K562 (cell line): ENCODE measurements around the gene HIPK2. TPM values are rescaled to one million over a fixed set of nuclear protein-coding genes. Genes with fewer than 3 reads are reported as not detected.
A peak's percentile ranks its signal among the peaks of the same experiment; 100 is the strongest.

Experiments
- AFF4 ChIP-seq: sonication (generic); formaldehyde crosslinking; IDR thresholded peaks from 2 replicates; pipeline ENCODE4 v1.8.0; 2023; ENCODE audit warnings: mild to moderate bottlenecking, missing genetic modification reagents
- ATF2 ChIP-seq: sonication (generic); formaldehyde crosslinking; IDR thresholded peaks from 2 replicates; pipeline ENCODE4 v1.8.1; 2022; ENCODE audit warnings: missing genetic modification reagents
- CBX1 ChIP-seq: sonication (generic); IDR thresholded peaks from 2 replicates; pipeline ENCODE4 v1.6.1; 2016; ENCODE audit warnings: antibody characterized with exemption, low read depth, mild to moderate bottlenecking
- CREB1 ChIP-seq, 2 experiments: sonication (generic) in 1 of 2; formaldehyde crosslinking in 1 of 2; IDR thresholded peaks; 2 replicates each; pipeline versions ENCODE4 v1.6.1 to v1.8.0; 2012 to 2022; ENCODE audit warnings: inconsistent platforms in 1 of 2, mild to moderate bottlenecking in 1 of 2, missing genetic modification reagents in 1 of 2, moderate library complexity in 1 of 2
- E4F1 ChIP-seq: fragments of 250-450 bp; sonication (Bioruptor Pico); IDR thresholded peaks from 2 replicates; pipeline ENCODE4 v1.5.0; 2021; ENCODE audit warnings: mild to moderate bottlenecking, borderline replicate concordance
- MTF1 ChIP-seq: fragments of 250-450 bp; sonication (Bioruptor Pico); IDR thresholded peaks from 2 replicates; pipeline ENCODE4 v1.9.0; 2021; ENCODE audit warnings: moderate library complexity, mild to moderate bottlenecking, inconsistent platforms, borderline replicate concordance
- NFXL1 ChIP-seq: fragments of 450-650 bp; formaldehyde crosslinking; IDR thresholded peaks from 2 replicates; pipeline ENCODE4 v1.4.0; 2021; ENCODE audit warnings: mild to moderate bottlenecking
- PHTF2 ChIP-seq: fragments of 250-450 bp; sonication (Bioruptor Pico); IDR thresholded peaks from 2 replicates; pipeline ENCODE4 v1.5.0; 2021; ENCODE audit warnings: mild to moderate bottlenecking
- POLR2A ChIP-seq: fragments of 450-650 bp; conservative IDR thresholded peaks from 2 replicates; pipeline ENCODE4 v1.6.1; 2016
- RBM15 ChIP-seq: fragments of 200-400 bp; formaldehyde crosslinking; IDR thresholded peaks from 2 replicates; pipeline ENCODE4 v1.6.1; 2018; ENCODE audit warnings: mild to moderate bottlenecking, low read length, moderate library complexity; ENCODE audit not compliant: insufficient read depth
- SRF ChIP-seq, 2 experiments: fragments of 250-450, 450-650 bp in 1 of 2; sonication (Bioruptor Pico) in 1 of 2; sonication (generic) in 1 of 2; formaldehyde crosslinking; IDR thresholded peaks; 2 replicates each; pipeline versions ENCODE4 v1.5.0 to v1.5.1; 2020 to 2022; ENCODE audit warnings: mild to moderate bottlenecking in 1 of 2, missing genetic modification reagents in 1 of 2
- TRIM28 ChIP-seq: fragments of 450-650 bp; IDR thresholded peaks from 2 replicates; pipeline ENCODE4 v1.6.1; 2017
- ZBTB11 ChIP-seq, 3 experiments: fragments of 200-800 bp in 1 of 3; fragments of 250-450 bp in 1 of 3; fragments of 450-650 bp in 1 of 3; sonication (Bioruptor Pico) in 1 of 3; sonication (Bioruptor generic) in 1 of 3; formaldehyde crosslinking in 1 of 3; IDR thresholded peaks; 2 replicates each; pipeline versions ENCODE4 v1.6.1 to v1.8.0; 2016 to 2022; ENCODE audit warnings: mild to moderate bottlenecking in 2 of 3, missing genetic modification characterization in 2 of 3, missing compliant biosample characterization in 1 of 3, moderate library complexity in 1 of 3
- ZNF134 ChIP-seq: fragments of 250-450 bp; sonication (Bioruptor Pico); conservative IDR thresholded peaks from 2 replicates; pipeline ENCODE4 v1.4.0; 2020
- ZNF140 ChIP-seq: fragments of 250-450 bp; sonication (Bioruptor Pico); IDR thresholded peaks from 2 replicates; pipeline ENCODE4 v1.8.0; 2021; ENCODE audit warnings: moderate library complexity, mild to moderate bottlenecking, inconsistent platforms
- ZNF232 ChIP-seq: sonication (generic); formaldehyde crosslinking; IDR thresholded peaks from 2 replicates; pipeline ENCODE4 v1.8.0; 2022; ENCODE audit warnings: mild to moderate bottlenecking, missing genetic modification reagents
- ZNF274 ChIP-seq: IDR thresholded peaks from 2 replicates; pipeline ENCODE4 v1.6.1; 2011; ENCODE audit warnings: low read depth, mild to moderate bottlenecking, low read length, moderate library complexity, borderline replicate concordance
- ZNF41 ChIP-seq: fragments of 250-450 bp; sonication (Bioruptor Pico); conservative IDR thresholded peaks from 2 replicates; pipeline ENCODE4 v1.4.0; 2020; ENCODE audit warnings: mild to moderate bottlenecking
- polyA plus RNA-seq, 8 experiments: library from polyadenylated mRNA; depleted of rRNA in 4 of 8; stranded (reverse) in 5 of 8; unstranded in 3 of 8; fragments of >200 nt; fragmentation: Nextera tagmentation in 2 of 8; fragmentation: Illumina TruSeq in 1 of 8; extraction: Ambion mirVana in 2 of 8; extraction: Trizol in 1 of 8; gene quantifications; 2 replicates each; pipeline versions ENCODE4 v1.2.1 to v1.2.3, GENCODE V29; 2011 to 2014; ENCODE audit warnings: inconsistent platforms in 1 of 8, missing spikeins in 1 of 8
- total RNA-seq, 7 experiments: library from RNA; depleted of rRNA in 6 of 7; stranded (reverse); fragments of >200 nt in 6 of 7; fragmentation: Illumina TruSeq in 2 of 7; extraction: Trizol in 2 of 7; gene quantifications; 2 replicates each; pipeline versions ENCODE4 v1.2.1 to v1.2.3, GENCODE V29; 2011 to 2021; ENCODE audit warnings: low replicate concordance in 1 of 7

The HIPK2 gene
- total and polyA plus RNA-seq, 9 of the 15 experiments (the other 6 are each of a cell fraction or from before 2014, with no cell fraction given), result 0.69 to 19.8 (median 5.1) TPM

- no peak for TF ChIP-seq E4F1
- no peak for TF ChIP-seq ATF2
- no peak for TF ChIP-seq TRIM28
- no peak for TF ChIP-seq NFXL1
- TF ChIP-seq ZNF274, result no peak
- no peak for TF ChIP-seq CBX1
- TF ChIP-seq POLR2A, result no peak
- no peak for TF ChIP-seq AFF4 (CRISPR knock-in tag)
- TF ChIP-seq CREB1 (IDR thresholded peaks at IDR 0.05), result no peak
- TF ChIP-seq CREB1 (CRISPR knock-in tag; IDR thresholded peaks at IDR 0.05), result no peak
- peak in 1 of 3 experiments; percentile 34; a peak in 1 of 6 replicates for TF ChIP-seq ZBTB11 (CRISPR knock-in tag; IDR thresholded peaks at IDR 0.05)
- TF ChIP-seq PHTF2 (CRISPR knock-in tag), result 0 out of 2 replicates have a peak, but pooled peaks have one; percentile 32
- TF ChIP-seq ZNF41, result no peak
- no peak for TF ChIP-seq ZNF134 (CRISPR knock-in tag)
- no peak for TF ChIP-seq SRF (CRISPR knock-in tag; IDR thresholded peaks at IDR 0.05)
- TF ChIP-seq ZNF140 (CRISPR knock-in tag), result 0 out of 2 replicates have a peak, but pooled peaks have one; percentile 63
- no peak for TF ChIP-seq ZNF232
- TF ChIP-seq MTF1, result peak; percentile 77
- no peak for TF ChIP-seq RBM15
Measured at GRCh38 chr7:139601176-139601575, 176.6 kb downstream of the HIPK2 start (continued).
